CD4-positive, alpha-beta memory T cell (primary cell): ENCODE results near the gene PET100. TPM values are rescaled to one million over a fixed set of nuclear protein-coding genes. Genes with fewer than 3 reads are reported as not detected.

Experiments used
- CTCF ChIA-PET: fragments of 350-600 bp; sonication (Branson Sonifier 250); formaldehyde crosslinking; loops from one replicate; lab custom pipeline; 2021; ENCODE audit warnings: inconsistent platforms; ENCODE audit not compliant: partially characterized antibody; lab: Charles Lee
- POLR2A ChIA-PET: fragments of 350-600 bp; sonication (Branson Sonifier 250); formaldehyde crosslinking; loops from one replicate; lab custom pipeline; 2021; ENCODE audit not compliant: partially characterized antibody; lab: Charles Lee
- DNase-seq, 5 donors: peaks; one replicate each; pipeline versions ENCODE4 v3.0.0 to v3.0.0-alpha.2; 2020 to 2022; ENCODE audit warnings: mixed read lengths in 1 of 5
- H3K27ac ChIP-seq: one replicate; pipeline ENCODE4 v1.7.0; 2013; ENCODE audit warnings: low read depth, low read length
- H3K27me3 ChIP-seq: 2 replicates; pipeline ENCODE4 v1.7.0; 2013; ENCODE audit warnings: mild to moderate bottlenecking, low read length, moderate library complexity; ENCODE audit not compliant: insufficient read depth
- H3K36me3 ChIP-seq: 2 replicates; pipeline ENCODE4 v1.7.0; 2013; ENCODE audit warnings: mild to moderate bottlenecking, low read length, moderate library complexity; ENCODE audit not compliant: insufficient read depth
- H3K4me1 ChIP-seq: 2 replicates; pipeline ENCODE4 v1.7.0; 2013; ENCODE audit warnings: mild to moderate bottlenecking, low read length, moderate library complexity; ENCODE audit not compliant: insufficient read depth
- H3K4me3 ChIP-seq, 2 donors: one replicate each; pipeline ENCODE4 v1.7.0; 2013; ENCODE audit warnings: low read length in 2 of 2, mild to moderate bottlenecking in 1 of 2
- H3K9me3 ChIP-seq, 2 donors: one replicate each; pipeline ENCODE4 v1.7.0; 2013; ENCODE audit warnings: low read length in 2 of 2, control low read depth in 1 of 2; ENCODE audit not compliant: control insufficient read depth in 1 of 2
- H3K27ac Mint-ChIP-seq, 7 donors: one replicate each; pipeline ENCODE4 v1.8.0; 2020 to 2021; ENCODE audit warnings: mixed read lengths in 7 of 7, mild to moderate bottlenecking in 6 of 7, inconsistent platforms in 3 of 7, moderate library complexity in 3 of 7
- H3K27me3 Mint-ChIP-seq, 2 donors: one replicate each; pipeline ENCODE4 v1.8.0; 2020 to 2021; ENCODE audit warnings: mixed read lengths in 2 of 2
- H3K36me3 Mint-ChIP-seq, 2 donors: one replicate each; pipeline ENCODE4 v1.8.0; 2020 to 2021; ENCODE audit warnings: mixed read lengths in 2 of 2, inconsistent platforms in 1 of 2, mild to moderate bottlenecking in 1 of 2
- H3K4me1 Mint-ChIP-seq, 4 donors: one replicate each; pipeline ENCODE4 v1.8.0; 2020 to 2021; ENCODE audit warnings: mixed read lengths in 4 of 4, mild to moderate bottlenecking in 1 of 4
- H3K4me3 Mint-ChIP-seq, 8 donors: one replicate each; pipeline ENCODE4 v1.8.0; 2020 to 2021; ENCODE audit warnings: mixed read lengths in 8 of 8, mild to moderate bottlenecking in 7 of 8, moderate library complexity in 6 of 8, inconsistent platforms in 3 of 8
- H3K9me3 Mint-ChIP-seq, 8 donors: one replicate each; pipeline ENCODE4 v1.8.0; 2020 to 2021; ENCODE audit warnings: mixed read lengths in 8 of 8, mild to moderate bottlenecking in 5 of 8, inconsistent platforms in 3 of 8, moderate library complexity in 1 of 8
- intact Hi-C: fragments of 100-400 bp; cut with micrococcal nuclease; formaldehyde crosslinking; loops from one replicate; pipeline ENCODE4 v1.15.1; 2023
- polyA plus RNA-seq, 2 donors: library from polyadenylated mRNA; unstranded; fragments of 300-500 nt; fragmentation: Illumina TruSeq; gene quantifications; one replicate each; pipeline ENCODE4 v1.2.3, GENCODE V29; 2021
- total RNA-seq, 2 experiments: library from RNA; stranded (reverse); gene quantifications; one replicate each; pipeline ENCODE4 v1.2.3, GENCODE V29; 2021

PET100 gene
- total and polyA plus RNA-seq, 4 experiments from 2014 or later = 120 to 279 (median 135) TPM

DNA sequence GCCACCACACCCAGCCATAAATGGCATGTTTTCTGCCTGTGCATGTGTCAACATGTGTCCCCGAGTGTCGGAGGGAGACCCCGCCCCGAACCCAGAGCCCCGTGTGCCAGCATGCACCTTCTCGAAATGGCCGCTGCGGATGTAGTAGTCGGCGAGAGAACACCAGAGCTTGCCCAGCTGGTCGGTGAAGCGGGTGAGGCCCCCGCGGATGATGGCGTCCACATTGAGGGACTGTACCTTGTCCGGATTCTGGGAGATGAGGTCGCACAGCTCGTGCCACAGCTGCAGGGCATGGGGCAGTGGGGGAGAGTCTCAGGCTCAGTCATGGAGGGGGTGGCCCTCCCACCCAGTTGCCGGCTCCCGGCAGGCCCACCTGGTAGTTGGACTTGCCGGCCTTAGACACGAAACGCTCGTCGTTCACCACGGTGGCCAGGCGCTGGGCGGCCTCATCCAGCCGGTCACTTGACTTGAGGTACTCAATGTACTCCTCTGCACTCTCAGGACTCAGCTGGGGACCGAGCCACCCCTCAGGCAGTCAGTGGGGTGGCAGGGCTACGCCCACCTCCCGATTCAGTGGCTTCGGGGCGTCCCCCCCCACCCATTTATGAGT lies 3.7 kb upstream of the PET100 start:
- Histone ChIP-seq H3K4me3 (no peak overlapping the region), H3K4me1 (peaks cover 28% of the 10 kb centered on the region), H3K9me3 (no peaks in the 10 kb centered on the region), H3K27me3 (no peaks in the 10 kb centered on the region), H3K36me3 (peaks cover 42% of the 10 kb centered on the region), H3K27ac (no peak overlapping the region)
- ChIA-PET POLR2A (no interaction called here), CTCF (interaction anchor here (0.7 kb wide), 1 partner anchor 1859 kb away, joined by 3 read pairs; no protein-coding TSS in a partner anchor)
- Mint-ChIP-seq H3K27ac (no peak overlapping the region), H3K4me3 (no peak overlapping the region), H3K27me3 (no peaks in the 10 kb centered on the region), H3K9me3 (peaks cover 0 to 7% (median 0%) of the 10 kb centered on the region in 8 donors), H3K4me1 (peaks cover 18 to 38% (median 32%) of the 10 kb centered on the region in 4 donors), H3K36me3 (peaks cover 20 to 41% of the 10 kb centered on the region in 2 donors)
- no peak for DNase-seq
- intact Hi-C loops = loop anchor here (5.0 kb wide), 1 partner anchor 296 kb away; the partner anchor contains the start of gene SNAPC2

DNA sequence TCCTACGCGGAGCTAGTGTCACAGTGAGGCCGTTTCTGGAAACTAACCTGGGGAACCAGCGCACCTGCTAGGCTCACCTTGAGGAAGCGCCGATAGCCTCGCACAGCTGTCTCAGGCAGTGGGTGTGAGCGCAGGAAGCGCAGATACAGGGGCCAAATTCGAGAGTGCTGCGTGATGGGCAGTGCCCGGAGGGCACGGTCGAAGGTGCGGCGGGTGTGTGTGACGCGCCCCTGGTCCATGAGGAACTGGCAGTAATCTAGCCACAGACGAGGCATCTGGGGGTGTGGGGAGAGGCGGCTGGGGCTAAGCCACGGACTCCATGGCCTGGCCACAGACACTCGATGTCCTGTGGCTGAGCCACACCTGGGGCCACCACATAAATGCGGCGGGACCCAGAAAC lies 2.4 kb upstream of the PET100 start:
- H3K4me3 ChIP-seq = no peak overlapping the region
- H3K27ac Mint-ChIP-seq = peak overlapping the region in 3 of 7 donors; percentile 13 to 62 (median 46)
- H3K9me3 Mint-ChIP-seq = peaks cover 0 to 3% (median 0%) of the 10 kb centered on the region in 8 donors
- peaks cover 31% of the 10 kb centered on the region for H3K4me1 ChIP-seq
- no peaks in the 10 kb centered on the region for H3K9me3 ChIP-seq
- H3K4me3 Mint-ChIP-seq = peak overlapping the region in 5 of 8 donors; percentile 17 to 96 (median 45)
- ChIA-PET CTCF (interaction anchor here (2.2 kb wide), 1 partner anchor 54 kb away, joined by 7 read pairs; the partner anchor contains the start of gene TRAPPC5), POLR2A (interaction anchor here (1.6 kb wide), 1 partner anchor 11 kb away, joined by 5 read pairs; no protein-coding TSS in a partner anchor)
- no peaks in the 10 kb centered on the region for H3K27me3 ChIP-seq
- no peaks in the 10 kb centered on the region for H3K27me3 Mint-ChIP-seq
- peaks cover 12 to 35% of the 10 kb centered on the region in 2 donors for H3K36me3 Mint-ChIP-seq
- H3K4me1 Mint-ChIP-seq = peaks cover 17 to 45% (median 33%) of the 10 kb centered on the region in 4 donors
- intact Hi-C loops = loop anchor here (5.0 kb wide), 1 partner anchor 295 kb away; the partner anchor contains the start of gene SNAPC2
- DNase-seq = no peak
- H3K36me3 ChIP-seq = peaks cover 37% of the 10 kb centered on the region
- H3K27ac ChIP-seq = no peak overlapping the region

GRCh38 chr19:7628589-7629311 lies 843 bp upstream of the PET100 start:
- Histone ChIP-seq H3K9me3 (no peaks in the 10 kb centered on the region), H3K27me3 (no peaks in the 10 kb centered on the region), H3K27ac (peak overlapping the region; percentile 94), H3K36me3 (peaks cover 26% of the 10 kb centered on the region), H3K4me1 (peaks cover 31% of the 10 kb centered on the region), H3K4me3 (peak overlapping the region; percentile 81 to 96)
- peak overlapping the region; percentile 95 to 99 (median 96) for H3K4me3 Mint-ChIP-seq
- no peaks in the 10 kb centered on the region for H3K27me3 Mint-ChIP-seq
- H3K4me1 Mint-ChIP-seq = peaks cover 14 to 41% (median 33%) of the 10 kb centered on the region in 4 donors
- intact Hi-C loops = loop anchor here (1.0 to 5.0 kb wide), 3 partner anchors 9 to 294 kb away; partner anchors contain the start of genes SNAPC2, STXBP2 and TRAPPC5
- DNase-seq = peak in 1 of 5 donors; percentile 35
- peaks cover 4 to 30% of the 10 kb centered on the region in 2 donors for H3K36me3 Mint-ChIP-seq
- CTCF ChIA-PET = interaction anchor here (0.6 to 2.2 kb wide), 8 partner anchors 9 to 374 kb away, joined by 3 to 7 read pairs (median 4); partner anchors contain the start of gene TRAPPC5
- peak overlapping the region; percentile 92 to 100 (median 99) for H3K27ac Mint-ChIP-seq
- H3K9me3 Mint-ChIP-seq = peaks cover 0 to 3% (median 0%) of the 10 kb centered on the region in 8 donors
- POLR2A ChIA-PET = interaction anchor here (0.7 to 2.8 kb wide), 20 partner anchors 8 to 816 kb away, joined by 3 to 15 read pairs (median 6); partner anchors contain the start of genes ARHGEF18, HNRNPM, MCOLN1 and PNPLA6

GRCh38 chr19:7631577-7631976 lies 2.0 kb downstream of the PET100 start:
- H3K4me1 Mint-ChIP-seq = peaks cover 20 to 61% (median 45%) of the 10 kb centered on the region in 4 donors
- Histone ChIP-seq H3K9me3 (no peaks in the 10 kb centered on the region), H3K27me3 (no peaks in the 10 kb centered on the region), H3K4me1 (peaks cover 38% of the 10 kb centered on the region), H3K4me3 (no peak overlapping the region), H3K27ac (no peak overlapping the region), H3K36me3 (peaks cover 13% of the 10 kb centered on the region)
- CTCF ChIA-PET = no interaction called here
- peaks cover 4 to 32% of the 10 kb centered on the region in 2 donors for H3K36me3 Mint-ChIP-seq
- DNase-seq = no peak
- POLR2A ChIA-PET = interaction anchor here (1.8 kb wide), 1 partner anchor 7 kb away, joined by 4 read pairs; no protein-coding TSS in a partner anchor
- intact Hi-C loops = no loop called here
- H3K4me3 Mint-ChIP-seq = peak overlapping the region in 4 of 8 donors; percentile 21 to 33 (median 26)
- H3K27me3 Mint-ChIP-seq = no peaks in the 10 kb centered on the region
- H3K27ac Mint-ChIP-seq = peak overlapping the region in 1 of 7 donors; percentile 44
- H3K9me3 Mint-ChIP-seq = peaks cover 0 to 3% (median 0%) of the 10 kb centered on the region in 8 donors

- H3K9me3 Mint-ChIP-seq = peaks cover 0 to 1% (median 0%) of the 10 kb centered on the region in 8 donors
- intact Hi-C loops = no loop called here
- Histone ChIP-seq H3K36me3 (peaks cover 6% of the 10 kb centered on the region), H3K4me3 (no peak overlapping the region), H3K9me3 (no peaks in the 10 kb centered on the region), H3K27ac (no peak overlapping the region), H3K27me3 (no peaks in the 10 kb centered on the region), H3K4me1 (peaks cover 39% of the 10 kb centered on the region)
- ChIA-PET CTCF (interaction anchor here (1.0 kb wide), 1 partner anchor 20 kb away, joined by 4 read pairs; no protein-coding TSS in a partner anchor), POLR2A (interaction anchor here (1.3 to 1.8 kb wide), 2 partner anchors 8 to 10 kb away, joined by 3 to 4 read pairs; no protein-coding TSS in a partner anchor)
- no peak for DNase-seq
- peaks cover 20 to 68% (median 44%) of the 10 kb centered on the region in 4 donors for H3K4me1 Mint-ChIP-seq
- H3K27me3 Mint-ChIP-seq = no peaks in the 10 kb centered on the region
- H3K36me3 Mint-ChIP-seq = peaks cover 0 to 27% of the 10 kb centered on the region in 2 donors
- H3K4me3 Mint-ChIP-seq = peak overlapping the region in 1 of 8 donors; percentile 25
- peak overlapping the region in 2 of 7 donors; percentile 7 to 13 for H3K27ac Mint-ChIP-seq
Observed at GRCh38 chr19:7632340-7633203, 3.0 kb downstream of the PET100 start.

GRCh38 chr19:7633698-7634097 lies 4.1 kb downstream of the PET100 start, which contains the start of gene PCP2:
TSS of gene PCP2 (minus strand) at chr19:7633719. CDS start at chr19:7633457, 262 bp downstream.
- H3K4me1 Mint-ChIP-seq = peaks cover 20 to 62% (median 39%) of the 10 kb centered on the region in 4 donors
- H3K4me3 ChIP-seq = no peak within 1 kb of the TSS
- DNase-seq = no peak
- no peaks in the 10 kb centered on the region for H3K9me3 ChIP-seq
- no peaks in the 10 kb centered on the region for H3K27me3 Mint-ChIP-seq
- H3K36me3 Mint-ChIP-seq = peaks cover 0 to 24% of the 10 kb centered on the region in 2 donors
- H3K27ac Mint-ChIP-seq = peak within 1 kb of the TSS in 2 of 7 donors; percentile 7 to 84
- H3K36me3 ChIP-seq = peaks cover 6% of the 10 kb centered on the region
- H3K27me3 ChIP-seq = no peaks in the 10 kb centered on the region
- CTCF ChIA-PET = interaction anchor here (1.0 kb wide), 1 partner anchor 19 kb away, joined by 4 read pairs; no protein-coding TSS in a partner anchor
- peak within 1 kb of the TSS in 1 of 8 donors; percentile 25 for H3K4me3 Mint-ChIP-seq
- intact Hi-C loops = no loop called here
- peaks cover 39% of the 10 kb centered on the region for H3K4me1 ChIP-seq
- H3K9me3 Mint-ChIP-seq = peaks cover 0 to 1% (median 0%) of the 10 kb centered on the region in 8 donors
- no peak within 1 kb of the TSS for H3K27ac ChIP-seq
- POLR2A ChIA-PET = interaction anchor here (0.8 to 1.8 kb wide), 3 partner anchors 8 to 564 kb away, joined by 3 to 4 read pairs (median 3); partner anchors contain the start of gene ZNF557
